UCSD-AML1 (cell line): ENCODE data around the gene SPOCK1.
"Not testable (repeated sequence)": the region's sequence is repeated elsewhere in the genome, so short reads cannot be mapped to it uniquely, and the experiment has no call there.

Experiments used
- DNase-seq: peaks from one replicate; lab custom pipeline; 2025; ENCODE audit not compliant: unreplicated experiment; lab: John Stamatoyannopoulos, UW

SPOCK1 gene

GRCh38 chr5:137498736-137499505 lies at the start of gene SPOCK1:
SPOCK1 (minus strand) TSS chr5:137499326.
- peak; percentile 77 for DNase-seq

GRCh38 chr5:137545956-137546355 lies 46.8 kb upstream of the SPOCK1 start:
- no peak for DNase-seq

- DNase-seq: not testable (repeated sequence)
Observed at GRCh38 chr5:137535449-137535848, 36.3 kb upstream of the SPOCK1 start.

GRCh38 chr5:137533963-137534362 lies 34.8 kb upstream of the SPOCK1 start:
- DNase-seq: no peak

- DNase-seq: no peak
Observed at GRCh38 chr5:137531266-137531665, 32.1 kb upstream of the SPOCK1 start.

GRCh38 chr5:137521246-137521645 lies 22.1 kb upstream of the SPOCK1 start:
- DNase-seq: no peak

GRCh38 chr5:137516961-137517360 lies 17.8 kb upstream of the SPOCK1 start:
- no peak for DNase-seq

GRCh38 chr5:137516251-137516797 lies 17.2 kb upstream of the SPOCK1 start:
- DNase-seq: no peak

GRCh38 chr5:137515238-137515637 lies 16.1 kb upstream of the SPOCK1 start:
- DNase-seq: no peak

GRCh38 chr5:137510671-137511070 lies 11.5 kb upstream of the SPOCK1 start:
- DNase-seq: no peak

GRCh38 chr5:137507150-137507549 lies 8.0 kb upstream of the SPOCK1 start:
- DNase-seq: no peak

GRCh38 chr5:137506296-137506695 lies 7.2 kb upstream of the SPOCK1 start:
- DNase-seq: no peak

GRCh38 chr5:137504916-137505315 lies 5.8 kb upstream of the SPOCK1 start:
- no peak for DNase-seq

- no peak for DNase-seq
Observed at GRCh38 chr5:137503456-137503855, 4.3 kb upstream of the SPOCK1 start.

- DNase-seq: no peak
Observed at GRCh38 chr5:137502632-137503031, 3.5 kb upstream of the SPOCK1 start.

GRCh38 chr5:137501846-137502406 lies 2.8 kb upstream of the SPOCK1 start:
- no peak for DNase-seq

GRCh38 chr5:137501226-137501625 lies 2.1 kb upstream of the SPOCK1 start:
- no peak for DNase-seq

GRCh38 chr5:137500615-137501225 lies 1.6 kb upstream of the SPOCK1 start:
- no peak for DNase-seq

- not testable (repeated sequence) for DNase-seq
Observed at GRCh38 chr5:137499506-137499847, 351 bp upstream of the SPOCK1 start.

GRCh38 chr5:137498301-137498735 lies 808 bp downstream of the SPOCK1 start:
- DNase-seq: no peak

GRCh38 chr5:137497396-137498290 lies 1.5 kb downstream of the SPOCK1 start:
- no peak for DNase-seq
